ENCODE results near the gene SLC34A3. TPM values are rescaled to one million over a fixed set of nuclear protein-coding genes. Genes with fewer than 3 reads are reported as not detected.

The SLC34A3 gene
- total and polyA plus RNA-seq, 2 donors (not counting 3 experiments of a cell fraction or from before 2014, with no cell fraction given): not detected

- Histone ChIP-seq H3K36me3 (ENCODE audit: control insufficient read depth in 2 of 2, extremely low read depth in 1 of 2, insufficient read depth in 2 of 2, low read length in 2 of 2) (peaks cover 6 to 16% of the 10 kb centered on the region in 2 experiments), H3K9me1 (replicated peaks; ENCODE audit: control insufficient read depth, extremely low read depth, insufficient read depth, low read length) (no peaks in the 10 kb centered on the region), H3K4me1 (ENCODE audit: control insufficient read depth, extremely low read depth, insufficient read depth, low read length) (peaks cover 13% of the 10 kb centered on the region), H3K4me3 (replicated peaks in 1 of 3; ENCODE audit: insufficient read depth in 1 of 3, low read depth in 1 of 3, low read length in 3 of 3) (no peak overlapping the region), H3K9me3 (replicated peaks; ENCODE audit: control insufficient read depth, insufficient read depth, low read length) (no peaks in the 10 kb centered on the region), H3K27ac (ENCODE audit: insufficient read depth, low read depth, low read length) (no peak overlapping the region), H3K27me3 (ENCODE audit: control insufficient read depth in 2 of 2, insufficient read depth in 2 of 2, low read length in 2 of 2) (no peaks in the 10 kb centered on the region), H3K9ac (replicated peaks; ENCODE audit: extremely low read depth, insufficient read depth, low read length) (no peak overlapping the region), H2AFZ (ENCODE audit: low read depth, low read length) (no peak overlapping the region), H3K79me2 (ENCODE audit: control insufficient read depth, insufficient read depth, low read length) (peaks cover 24% of the 10 kb centered on the region), H3K4me2 (ENCODE audit: insufficient read depth, low read length) (no peak overlapping the region), H4K20me1 (replicated peaks; ENCODE audit: control insufficient read depth, extremely low read depth, insufficient read depth, low read length) (no peaks in the 10 kb centered on the region)
- intact Hi-C loops (cut with micrococcal nuclease) (no loop called here), dilution Hi-C loops (cut with MboI; ENCODE audit: extremely low pct_ligation_motif_present, low sequenced_read_pairs) (no loop called here)
- FAIRE-seq: no peak
- BruUV-seq (replicated peaks): no TSS peak
- DNase-seq (ENCODE audit: low read depth, low spot score): no peak
- ChIA-PET CTCF (interaction anchor here (2.1 to 2.7 kb wide), 2 partner anchors 7 to 10 kb away, joined by 13 to 15 read pairs; partner anchors contain the start of gene NELFB), POLR2A (interaction anchor here (0.5 to 5.0 kb wide), 3 partner anchors 9 to 659 kb away, joined by 3 to 66 read pairs (median 4); partner anchors contain the start of genes NELFB and STPG3)
- TF ChIP-seq GATA2 (IDR thresholded peaks at IDR 0.05; ENCODE audit: insufficient read depth, insufficient read length, low read depth, low read length) (no peak), POLR2A (IDR thresholded peaks at IDR 0.05; ENCODE audit: low read depth, low read length) (peak; percentile 49)
Observed at GRCh38 chr9:137243626-137244485, 13.2 kb downstream of the SLC34A3 start.

- Histone ChIP-seq H3K9ac (replicated peaks; ENCODE audit: extremely low read depth, insufficient read depth, low read length) (no peak overlapping the region), H3K79me2 (ENCODE audit: control insufficient read depth, insufficient read depth, low read length) (peaks cover 21% of the 10 kb centered on the region), H4K20me1 (replicated peaks; ENCODE audit: control insufficient read depth, extremely low read depth, insufficient read depth, low read length) (no peaks in the 10 kb centered on the region), H3K9me3 (replicated peaks; ENCODE audit: control insufficient read depth, insufficient read depth, low read length) (no peaks in the 10 kb centered on the region), H2AFZ (ENCODE audit: low read depth, low read length) (no peak overlapping the region), H3K27me3 (ENCODE audit: control insufficient read depth in 2 of 2, insufficient read depth in 2 of 2, low read length in 2 of 2) (no peaks in the 10 kb centered on the region), H3K9me1 (replicated peaks; ENCODE audit: control insufficient read depth, extremely low read depth, insufficient read depth, low read length) (no peaks in the 10 kb centered on the region), H3K4me2 (ENCODE audit: insufficient read depth, low read length) (no peak overlapping the region), H3K36me3 (ENCODE audit: control insufficient read depth in 2 of 2, extremely low read depth in 1 of 2, insufficient read depth in 2 of 2, low read length in 2 of 2) (peaks cover 6 to 16% of the 10 kb centered on the region in 2 experiments), H3K27ac (ENCODE audit: insufficient read depth, low read depth, low read length) (no peak overlapping the region), H3K4me3 (replicated peaks in 1 of 3; ENCODE audit: insufficient read depth in 1 of 3, low read depth in 1 of 3, low read length in 3 of 3) (no peak overlapping the region), H3K4me1 (ENCODE audit: control insufficient read depth, extremely low read depth, insufficient read depth, low read length) (peaks cover 13% of the 10 kb centered on the region)
- DNase-seq (ENCODE audit: low read depth, low spot score) (no peak), FAIRE-seq (no peak)
- no peak for TF ChIP-seq JUN (IDR thresholded peaks at IDR 0.05; ENCODE audit: borderline replicate concordance, insufficient read depth, insufficient read length, low read depth)
- TF ChIP-seq POLR2AphosphoS5 (IDR thresholded peaks at IDR 0.05; ENCODE audit: insufficient read depth, low read depth, low read length): no peak
- TF ChIP-seq POLR2A (IDR thresholded peaks at IDR 0.05; ENCODE audit: low read depth, low read length): no peak
- no peak for TF ChIP-seq MYC (IDR thresholded peaks at IDR 0.05; ENCODE audit: low read depth, low read length)
- TF ChIP-seq CTCF (IDR thresholded peaks at IDR 0.05; ENCODE audit: extremely low read depth in 1 of 2, insufficient read depth in 1 of 2, low read depth in 1 of 2, low read length in 2 of 2): peak in 1 of 2 donors; percentile 9
- no peak for TF ChIP-seq FOS (IDR thresholded peaks at IDR 0.05; ENCODE audit: borderline replicate concordance, insufficient read depth, low read length)
- POLR2A ChIA-PET: interaction anchor here (0.7 to 5.0 kb wide), 4 partner anchors 8 to 660 kb away, joined by 3 to 66 read pairs (median 4); partner anchors contain the start of genes NELFB and STPG3
- intact Hi-C loops (cut with micrococcal nuclease) (no loop called here), dilution Hi-C loops (cut with MboI; ENCODE audit: extremely low pct_ligation_motif_present, low sequenced_read_pairs) (no loop called here)
- no TSS peak for BruUV-seq (replicated peaks)
- CTCF ChIA-PET: interaction anchor here (0.6 to 2.7 kb wide), 4 partner anchors 8 to 16 kb away, joined by 3 to 15 read pairs (median 8); partner anchors contain the start of gene NELFB
Observed at GRCh38 chr9:137244486-137245449, 14.1 kb downstream of the SLC34A3 start.
